HEK293T (cell line): ENCODE measurements around the gene PHF14.

Source experiments
- CTCF ChIA-PET: fragments of 350-600 bp; formaldehyde crosslinking; extraction: SDS; loops from one replicate; lab custom pipeline; 2021; ENCODE audit warnings: antibody characterized with exemption, inconsistent platforms; lab: Yijun Ruan, JAX
- POLR2A ChIA-PET: fragments of 350-600 bp; formaldehyde crosslinking; extraction: SDS; loops from one replicate; lab custom pipeline; 2020; ENCODE audit warnings: antibody characterized with exemption, inconsistent platforms; lab: Yijun Ruan, JAX
- DNase-seq: peaks from one replicate; pipeline ENCODE4 v3.0.0; 2012; ENCODE audit warnings: mixed read lengths; ENCODE audit errors: extremely low spot score
- ARNT ChIP-seq: fragments of 450-650 bp; IDR thresholded peaks from 2 replicates; pipeline ENCODE4 v1.6.1; 2017; ENCODE audit warnings: mild to moderate bottlenecking
- BHLHE40 ChIP-seq: fragments of 450-650 bp; IDR thresholded peaks from 2 replicates; pipeline ENCODE4 v1.6.1; 2016; ENCODE audit warnings: mild to moderate bottlenecking, moderate library complexity, borderline replicate concordance
- CTBP1 ChIP-seq: fragments of 450-650 bp; IDR thresholded peaks from 2 replicates; pipeline ENCODE4 v1.6.1; 2016; ENCODE audit warnings: borderline replicate concordance
- ELF4 ChIP-seq: fragments of 450-650 bp; IDR thresholded peaks from 2 replicates; pipeline ENCODE4 v1.6.1; 2017; ENCODE audit warnings: antibody characterized with exemption
- FOXA1 ChIP-seq: fragments of 450-650 bp; IDR thresholded peaks from 2 replicates; pipeline ENCODE4 v1.6.1; 2016; ENCODE audit warnings: mild to moderate bottlenecking
- FOXK2 ChIP-seq: fragments of 450-650 bp; IDR thresholded peaks from 2 replicates; pipeline ENCODE4 v1.6.1; 2016; ENCODE audit warnings: mild to moderate bottlenecking
- FOXM1 ChIP-seq: fragments of 450-650 bp; IDR thresholded peaks from 2 replicates; pipeline ENCODE4 v1.6.1; 2017; ENCODE audit warnings: mild to moderate bottlenecking, borderline replicate concordance
- HDGF ChIP-seq: fragments of 450-650 bp; IDR thresholded peaks from 2 replicates; pipeline ENCODE4 v1.6.1; 2017; ENCODE audit warnings: antibody characterized with exemption, borderline replicate concordance
- L3MBTL2 ChIP-seq: fragments of 450-650 bp; conservative IDR thresholded peaks from 2 replicates; pipeline ENCODE4 v1.6.1; 2016; ENCODE audit warnings: mild to moderate bottlenecking
- LEF1 ChIP-seq: fragments of 450-650 bp; IDR thresholded peaks from 2 replicates; pipeline ENCODE4 v1.6.1; 2017; ENCODE audit warnings: mild to moderate bottlenecking, borderline replicate concordance
- NFRKB ChIP-seq: fragments of 450-650 bp; IDR thresholded peaks from 2 replicates; pipeline ENCODE4 v1.6.1; 2016; ENCODE audit warnings: mild to moderate bottlenecking, moderate library complexity
- PKNOX1 ChIP-seq: fragments of 450-650 bp; IDR thresholded peaks from 2 replicates; pipeline ENCODE4 v1.6.1; 2016
- SP1 ChIP-seq: fragments of 450-650 bp; IDR thresholded peaks from 2 replicates; pipeline ENCODE4 v1.6.1; 2017
- SUZ12 ChIP-seq: fragments of 450-650 bp; IDR thresholded peaks from 2 replicates; pipeline ENCODE4 v1.6.1; 2016; ENCODE audit warnings: mild to moderate bottlenecking
- TARDBP ChIP-seq: fragments of 450-650 bp; IDR thresholded peaks from 2 replicates; pipeline ENCODE4 v1.6.1; 2016
- ZNF384 ChIP-seq: fragments of 450-650 bp; IDR thresholded peaks from 2 replicates; pipeline ENCODE4 v1.6.1; 2016

The PHF14 gene

GRCh38 chr7:11208883-11209465 is 235.3 kb downstream of the PHF14 start:
- ChIA-PET CTCF (interaction anchor here (0.6 to 0.8 kb wide), 3 partner anchors 9 to 32 kb away, joined by 3 read pairs; no protein-coding TSS in a partner anchor), POLR2A (no interaction called here)

DNA sequence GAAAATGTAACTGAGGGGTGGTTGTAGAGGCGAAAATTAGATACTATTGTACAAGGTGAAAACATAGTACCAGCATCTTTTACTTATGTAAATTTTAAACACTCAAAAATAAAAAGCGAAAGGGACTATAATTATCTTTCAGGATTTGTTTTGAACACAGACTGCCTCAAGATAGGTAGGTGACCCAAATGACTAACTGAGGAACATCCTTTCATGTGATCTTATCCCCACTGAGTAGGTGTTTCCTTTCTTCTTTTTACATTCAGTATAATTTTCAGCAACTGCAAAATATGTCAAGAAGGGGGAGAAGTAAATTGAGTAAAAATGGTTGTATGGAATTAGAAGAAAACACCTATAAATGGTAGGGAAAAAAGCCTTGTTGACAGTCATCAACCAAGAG is 236.7 kb downstream of the PHF14 start:
- POLR2A ChIA-PET = interaction anchor here (0.9 kb wide), 1 partner anchor 270 kb away, joined by 4 read pairs; a partner anchor contains a TSS
- DNase-seq = no peak
- CTCF ChIA-PET = no interaction called here
- no peak for TF ChIP-seq ZNF384
- TF ChIP-seq TARDBP = no peak
- TF ChIP-seq CTBP1 = no peak
- TF ChIP-seq FOXK2 = no peak
- no peak for TF ChIP-seq L3MBTL2
- no peak for TF ChIP-seq HDGF
- no peak for TF ChIP-seq ELF4
- no peak for TF ChIP-seq BHLHE40
- TF ChIP-seq SUZ12 = no peak
- no peak for TF ChIP-seq SP1
- no peak for TF ChIP-seq FOXM1
- no peak for TF ChIP-seq PKNOX1
- no peak for TF ChIP-seq ARNT
- TF ChIP-seq LEF1 = no peak
- no peak for TF ChIP-seq FOXA1
- no peak for TF ChIP-seq NFRKB

More at GRCh38 chr7:11208883-11209465, 235.3 kb downstream of the PHF14 start:
- no peak for TF ChIP-seq ZNF384
- TF ChIP-seq L3MBTL2 = no peak
- no peak for TF ChIP-seq PKNOX1
- no peak for TF ChIP-seq ELF4
- TF ChIP-seq ARNT = no peak
- TF ChIP-seq LEF1 = no peak
- TF ChIP-seq FOXK2 = no peak
- no peak for TF ChIP-seq SP1
- TF ChIP-seq SUZ12 = no peak
- TF ChIP-seq NFRKB = no peak
- no peak for TF ChIP-seq CTBP1
- no peak for DNase-seq

GRCh38 chr7:11212080-11212711 is 238.5 kb downstream of the PHF14 start:
- peak; percentile 50 for DNase-seq
- ChIA-PET POLR2A (no interaction called here), CTCF (interaction anchor here (0.6 to 1.2 kb wide), 6 partner anchors 9 to 1551 kb away, joined by 3 to 4 read pairs (median 4); no protein-coding TSS in a partner anchor)
- TF ChIP-seq SUZ12 (no peak), ARNT (no peak), LEF1 (no peak), NFRKB (no peak), FOXK2 (no peak), L3MBTL2 (no peak), SP1 (no peak), ELF4 (no peak), TARDBP (no peak), BHLHE40 (no peak), CTBP1 (no peak), ZNF384 (no peak), FOXM1 (no peak), PKNOX1 (no peak), FOXA1 (no peak), HDGF (no peak)

DNA sequence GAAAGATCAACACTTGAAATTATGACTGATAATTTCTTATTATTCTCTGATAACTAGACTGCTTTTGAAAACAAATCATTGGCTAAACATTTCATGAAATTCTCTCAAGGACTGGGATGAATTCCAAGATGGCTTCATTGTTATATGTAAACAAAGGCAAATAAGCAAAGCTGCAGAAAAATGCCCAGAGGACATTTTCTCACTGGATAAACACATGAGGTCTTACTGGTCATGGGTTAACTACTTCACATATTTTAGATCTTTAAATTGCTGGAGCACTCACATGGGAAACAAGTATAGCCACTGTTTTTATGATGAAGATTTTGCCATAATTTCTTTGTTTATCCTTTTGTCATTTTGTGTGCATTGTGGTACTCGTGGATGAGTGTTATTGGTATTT is 239.1 kb downstream of the PHF14 start:
- ChIA-PET POLR2A (no interaction called here), CTCF (interaction anchor here (1.2 kb wide), 1 partner anchor 15 kb away, joined by 3 read pairs; no protein-coding TSS in a partner anchor)
- no peak for TF ChIP-seq LEF1
- no peak for TF ChIP-seq ARNT
- TF ChIP-seq L3MBTL2 = no peak
- no peak for TF ChIP-seq SUZ12
- no peak for TF ChIP-seq FOXM1
- no peak for TF ChIP-seq BHLHE40
- TF ChIP-seq FOXA1 = no peak
- no peak for TF ChIP-seq CTBP1
- no peak for TF ChIP-seq NFRKB
- no peak for TF ChIP-seq ZNF384
- TF ChIP-seq FOXK2 = no peak
- no peak for TF ChIP-seq ELF4
- no peak for TF ChIP-seq SP1
- no peak for TF ChIP-seq PKNOX1
- TF ChIP-seq HDGF = no peak
- TF ChIP-seq TARDBP = no peak
- DNase-seq = no peak

DNA sequence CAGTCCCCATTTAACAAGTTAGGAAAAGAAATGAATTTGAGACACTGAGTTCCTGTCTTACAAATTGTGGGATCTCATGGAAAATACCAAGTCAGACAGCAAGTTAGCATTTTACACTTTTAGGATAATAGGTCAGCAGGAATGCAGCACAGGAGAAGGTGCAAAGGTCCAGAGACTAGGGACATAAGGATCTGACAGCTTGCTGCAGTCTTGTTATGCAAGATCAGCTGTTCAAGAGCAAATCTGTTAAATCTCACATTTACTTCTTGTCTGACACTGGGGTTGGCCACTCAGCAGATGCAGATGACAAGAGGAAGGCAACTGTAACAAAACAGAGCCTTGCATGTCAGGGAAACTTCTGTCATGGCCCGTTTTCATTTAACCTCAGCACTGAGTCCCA is 239.6 kb downstream of the PHF14 start:
- DNase-seq = no peak
- ChIA-PET POLR2A (no interaction called here), CTCF (no interaction called here)
- TF ChIP-seq NFRKB = no peak
- no peak for TF ChIP-seq ZNF384
- TF ChIP-seq FOXM1 = no peak
- no peak for TF ChIP-seq L3MBTL2
- TF ChIP-seq HDGF = no peak
- TF ChIP-seq BHLHE40 = no peak
- TF ChIP-seq FOXK2 = no peak
- TF ChIP-seq TARDBP = no peak
- TF ChIP-seq SUZ12 = no peak
- TF ChIP-seq PKNOX1 = no peak
- TF ChIP-seq ELF4 = no peak
